Activated naive CD8-positive, alpha-beta T cell (primary cell): ENCODE data around the gene TMEM233.

ENCODE experiments used
- H3K27ac Mint-ChIP-seq: one replicate; pipeline ENCODE4 v1.8.0; 2021; ENCODE audit warnings: mixed read lengths
- H3K27me3 Mint-ChIP-seq: one replicate; pipeline ENCODE4 v1.8.0; 2021; ENCODE audit warnings: mixed read lengths
- H3K36me3 Mint-ChIP-seq: one replicate; pipeline ENCODE4 v1.8.0; 2021; ENCODE audit warnings: mixed read lengths
- H3K4me1 Mint-ChIP-seq: one replicate; pipeline ENCODE4 v1.8.0; 2021; ENCODE audit warnings: low read depth, mixed read lengths
- H3K4me3 Mint-ChIP-seq: one replicate; pipeline ENCODE4 v1.8.0; 2021; ENCODE audit warnings: mild to moderate bottlenecking, mixed read lengths
- H3K9me3 Mint-ChIP-seq: one replicate; pipeline ENCODE4 v1.8.0; 2021; ENCODE audit warnings: low read depth, mixed read lengths

Gene TMEM233

DNA sequence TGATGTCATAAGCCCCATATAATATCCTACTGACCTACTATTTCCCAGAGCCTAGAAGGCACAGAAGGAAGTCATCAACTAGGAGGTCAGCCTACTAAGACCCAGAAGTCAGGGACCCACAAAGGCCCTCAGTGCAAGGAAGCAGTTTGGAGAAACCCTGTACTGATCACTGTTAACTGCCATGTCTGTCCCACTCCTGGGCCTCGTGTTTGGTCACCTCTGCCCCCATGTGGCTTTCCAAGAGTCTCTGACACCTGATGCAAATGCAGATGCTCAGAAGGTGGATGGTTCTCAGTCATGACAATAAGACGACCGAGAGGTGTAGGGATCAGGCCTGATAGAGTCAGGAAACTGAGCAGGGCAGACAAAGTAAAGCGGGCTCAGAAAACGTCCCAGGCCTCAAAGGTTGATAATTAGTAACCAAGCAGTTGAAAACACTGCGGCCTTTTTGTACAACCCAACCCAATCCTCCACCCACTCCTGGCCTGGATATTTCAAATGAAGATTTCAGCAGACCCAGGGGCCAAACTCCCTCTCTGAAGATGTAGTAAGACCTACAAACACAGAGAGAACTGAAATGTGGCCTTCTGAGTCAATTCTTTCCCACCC lies 97.7 kb downstream of the TMEM233 start:
- no peaks in the 10 kb centered on the region for H3K9me3 Mint-ChIP-seq
- no peaks in the 10 kb centered on the region for H3K27me3 Mint-ChIP-seq
- no peak overlapping the region for H3K4me3 Mint-ChIP-seq
- no peak overlapping the region for H3K27ac Mint-ChIP-seq
- no peaks in the 10 kb centered on the region for H3K4me1 Mint-ChIP-seq
- no peaks in the 10 kb centered on the region for H3K36me3 Mint-ChIP-seq

DNA sequence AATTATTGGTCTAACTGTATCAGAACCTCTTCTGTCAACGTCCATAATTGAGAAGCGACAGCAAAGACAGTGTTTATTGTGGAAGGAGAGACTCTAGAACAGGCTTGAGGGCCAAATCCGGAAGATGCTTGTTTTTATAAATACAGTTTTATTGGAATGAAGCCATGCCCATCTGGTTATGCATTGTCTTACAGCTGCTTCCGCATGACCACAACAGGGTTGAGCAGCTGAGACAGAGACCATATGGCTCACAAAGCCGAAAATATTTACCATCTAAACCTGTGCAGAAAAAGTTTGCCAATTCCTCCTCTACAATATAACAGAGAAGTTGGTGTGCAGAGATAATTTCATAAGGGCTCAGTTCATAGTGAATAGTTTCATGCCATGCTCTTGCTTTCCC lies 98.8 kb downstream of the TMEM233 start:
- Mint-ChIP-seq H3K27me3 (no peaks in the 10 kb centered on the region), H3K36me3 (no peaks in the 10 kb centered on the region), H3K4me1 (no peaks in the 10 kb centered on the region), H3K4me3 (no peak overlapping the region), H3K9me3 (no peaks in the 10 kb centered on the region), H3K27ac (no peak overlapping the region)
